Stimulated activated CD4-positive, alpha-beta T cell treated with anti-CD3 and anti-CD28 coated beads, TNF-alpha, amount 100 ng/mL, for 4 hours (primary cell): ENCODE results near the gene SLC25A26.
A peak's percentile ranks its signal among the peaks of the same experiment; 100 is the strongest.

Experiments used
- DNase-seq, 3 experiments: peaks; one replicate each; pipeline ENCODE4 v3.0.0-alpha.2; 2020; ENCODE audit warnings: low read depth in 3 of 3

SLC25A26 gene

GRCh38 chr3:66396161-66396760, 175.5 kb downstream of the SLC25A26 start:
- DNase-seq, result no peak

GRCh38 chr3:66396888-66397287, 176.1 kb downstream of the SLC25A26 start:
- DNase-seq, result no peak

- no peak for DNase-seq
Measured at GRCh38 chr3:66397745-66398144, 176.9 kb downstream of the SLC25A26 start.

- no peak for DNase-seq
Measured at GRCh38 chr3:66398228-66399025, 177.6 kb downstream of the SLC25A26 start.

GRCh38 chr3:66399529-66400232, 178.9 kb downstream of the SLC25A26 start:
- no peak for DNase-seq

- DNase-seq, result no peak
Measured at GRCh38 chr3:66400411-66401156, 179.8 kb downstream of the SLC25A26 start.

GRCh38 chr3:66401157-66401550, 180.4 kb downstream of the SLC25A26 start:
- DNase-seq, result no peak

GRCh38 chr3:66401675-66402491, 181.1 kb downstream of the SLC25A26 start:
- DNase-seq, result no peak

GRCh38 chr3:66402596-66403290, 181.9 kb downstream of the SLC25A26 start:
- no peak for DNase-seq

GRCh38 chr3:66403323-66403990, 182.7 kb downstream of the SLC25A26 start:
- no peak for DNase-seq

GRCh38 chr3:66404197-66404596, 183.4 kb downstream of the SLC25A26 start:
- no peak for DNase-seq

- DNase-seq, result no peak
Measured at GRCh38 chr3:66404903-66405700, 184.3 kb downstream of the SLC25A26 start.

GRCh38 chr3:66405701-66406091, 184.9 kb downstream of the SLC25A26 start:
- DNase-seq, result no peak

GRCh38 chr3:66406163-66406562, 185.4 kb downstream of the SLC25A26 start:
- DNase-seq, result no peak

GRCh38 chr3:66406831-66407610, 186.2 kb downstream of the SLC25A26 start:
- DNase-seq, result no peak

- peak; percentile 60 to 63 (median 62) for DNase-seq
Measured at GRCh38 chr3:66407611-66408218, 186.9 kb downstream of the SLC25A26 start.

GRCh38 chr3:66409771-66410754, 189.3 kb downstream of the SLC25A26 start:
- DNase-seq, result no peak
